GM13976 (cell line): ENCODE results near the gene ATP1A4.
A peak's percentile ranks its signal among the peaks of the same experiment; 100 is the strongest.

Source experiments
- DNase-seq: peaks from one replicate; pipeline ENCODE4 v3.0.0; 2012; ENCODE audit warnings: low spot score
- CTCF ChIP-seq: IDR thresholded peaks from 2 replicates; pipeline ENCODE4 v1.5.1; 2012; ENCODE audit warnings: borderline replicate concordance, mild to moderate bottlenecking; ENCODE audit not compliant: insufficient read depth; ENCODE audit errors: extremely low read depth, missing control alignments, control extremely low read depth
- in situ Hi-C: fragments of 300-500 bp; cut with MboI; formaldehyde crosslinking; loops from one replicate; pipeline ENCODE4 v1.12.0; 2022; ENCODE audit warnings: low sequenced_read_pairs, mixed read lengths, inconsistent platforms; ENCODE audit not compliant: unreplicated experiment

ATP1A4 gene

DNA sequence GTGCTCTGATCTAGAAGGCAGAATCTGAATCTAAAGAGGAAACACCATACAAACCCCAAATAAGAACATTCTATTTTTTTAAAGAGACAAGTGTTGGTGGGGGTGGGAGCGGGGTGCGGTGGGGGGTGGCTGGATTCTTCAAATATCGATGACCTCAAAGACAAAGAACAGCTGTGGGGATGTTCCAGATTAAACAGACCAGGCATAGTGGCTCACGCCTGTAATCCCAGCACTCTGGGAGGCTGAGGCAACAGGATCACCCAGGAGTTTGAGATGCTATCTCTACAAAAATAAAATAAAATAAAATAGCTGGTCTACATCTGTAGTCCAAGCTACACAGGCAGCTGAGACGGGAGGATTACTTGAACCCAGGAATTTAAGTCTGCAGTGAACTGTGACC, 5.0 kb downstream of the ATP1A4 start:
- no peak for DNase-seq
- in situ Hi-C loops: no loop called here
- TF ChIP-seq CTCF: no peak

GRCh38 chr1:160157174-160157573, 5.8 kb downstream of the ATP1A4 start:
- in situ Hi-C loops: no loop called here
- no peak for TF ChIP-seq CTCF

DNA sequence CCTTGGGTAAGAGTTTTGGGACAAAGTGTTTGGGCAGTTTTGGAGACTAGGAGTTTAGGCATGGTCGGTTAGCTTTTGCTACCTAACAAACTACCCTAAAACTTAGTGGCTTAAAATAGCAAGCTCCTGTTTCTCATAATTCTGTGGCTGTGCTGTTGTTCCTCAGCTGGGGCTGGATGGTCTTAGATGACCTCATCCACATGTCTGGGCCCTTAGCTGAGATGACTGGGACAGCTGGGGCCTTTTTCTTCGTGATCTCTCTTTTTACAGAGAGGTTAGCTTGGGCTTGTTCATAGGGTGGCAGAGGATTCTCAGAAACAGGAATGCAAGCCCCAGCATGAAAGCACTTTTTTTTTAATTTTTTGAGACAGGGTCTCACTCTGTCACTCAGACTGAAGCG, 6.6 kb downstream of the ATP1A4 start:
- in situ Hi-C loops: no loop called here
- DNase-seq: no peak
- no peak for TF ChIP-seq CTCF

More at GRCh38 chr1:160157174-160157573, 5.8 kb downstream of the ATP1A4 start:
- DNase-seq: no peak

GRCh38 chr1:160158534-160158933, 7.1 kb downstream of the ATP1A4 start:
- in situ Hi-C loops: no loop called here
- TF ChIP-seq CTCF: no peak
- no peak for DNase-seq

GRCh38 chr1:160159846-160160245, 8.4 kb downstream of the ATP1A4 start:
- in situ Hi-C loops: no loop called here
- no peak for TF ChIP-seq CTCF
- DNase-seq: no peak

- TF ChIP-seq CTCF: peak; percentile 50
- DNase-seq: peak; percentile 44
- in situ Hi-C loops: no loop called here
Observed at GRCh38 chr1:160161965-160162705, 10.7 kb downstream of the ATP1A4 start.
